ENCODE measurements around the gene RAB4A. TPM values are rescaled to one million over a fixed set of nuclear protein-coding genes. Genes with fewer than 3 reads are reported as not detected.

Gene RAB4A
- total and polyA plus RNA-seq, 9 of the 15 experiments (the other 6 are each of a cell fraction or from before 2014, with no cell fraction given), result 8.3 to 61.0 (median 26.7) TPM

DNA sequence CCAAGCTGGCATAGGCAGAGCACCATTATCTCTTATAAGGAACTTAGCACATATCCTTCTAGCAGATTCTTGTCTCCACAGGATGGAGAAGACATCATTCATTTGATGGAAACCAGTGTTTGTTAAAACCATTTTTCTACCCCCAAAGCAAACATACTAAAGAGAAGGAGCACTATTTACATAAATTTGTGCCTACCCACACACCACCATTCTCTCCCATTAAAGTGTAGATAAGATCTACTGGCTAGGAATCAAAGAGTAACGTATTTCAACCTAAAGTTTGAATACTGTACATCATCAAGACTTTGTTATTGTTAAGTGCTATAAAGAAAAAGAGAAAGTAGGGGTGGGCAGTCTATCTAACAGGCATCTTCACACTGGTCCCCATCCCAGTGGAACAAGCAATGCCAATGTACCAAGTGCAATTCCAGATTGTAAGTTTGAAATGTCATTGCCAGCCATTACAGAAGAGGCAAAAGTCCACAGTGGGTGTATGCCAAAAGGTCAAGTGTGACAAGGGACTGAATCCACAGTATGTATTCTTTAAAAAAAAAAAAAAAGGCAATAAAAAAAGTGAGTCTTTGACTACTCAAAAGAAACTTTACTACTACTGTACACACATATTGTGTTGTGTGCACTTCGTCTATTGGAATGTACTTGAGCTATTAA is 53.1 kb downstream of the RAB4A start (continued):
- TF ChIP-seq NFE2L1 (tag; IDR thresholded peaks at IDR 0.05; ENCODE audit: borderline replicate concordance, low read depth) (no peak), SRF (CRISPR knock-in tag; IDR thresholded peaks at IDR 0.05) (no peak), ZNF668 (CRISPR knock-in tag; IDR thresholded peaks at IDR 0.05) (no peak), NRF1 (conservative IDR thresholded peaks at IDR 0.05 in 1 of 2, IDR thresholded peaks at IDR 0.05 in 1 of 2) (no peak)
- TF ChIP-seq, protein P1, sequence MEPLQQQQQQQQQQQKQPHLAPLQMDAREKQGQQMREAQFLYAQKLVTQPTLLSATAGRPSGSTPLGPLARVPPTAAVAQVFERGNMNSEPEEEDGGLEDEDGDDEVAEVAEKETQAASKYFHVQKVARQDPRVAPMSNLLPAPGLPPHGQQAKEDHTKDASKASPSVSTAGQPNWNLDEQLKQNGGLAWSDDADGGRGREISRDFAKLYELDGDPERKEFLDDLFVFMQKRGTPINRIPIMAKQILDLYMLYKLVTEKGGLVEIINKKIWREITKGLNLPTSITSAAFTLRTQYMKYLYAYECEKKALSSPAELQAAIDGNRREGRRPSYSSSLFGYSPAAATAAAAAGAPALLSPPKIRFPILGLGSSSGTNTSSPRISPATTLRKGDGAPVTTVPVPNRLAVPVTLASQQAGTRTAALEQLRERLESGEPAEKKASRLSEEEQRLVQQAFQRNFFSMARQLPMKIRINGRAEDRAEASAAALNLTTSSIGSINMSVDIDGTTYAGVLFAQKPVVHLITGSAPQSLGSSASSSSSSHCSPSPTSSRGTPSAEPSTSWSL (CRISPR knock-in tag; IDR thresholded peaks at IDR 0.05; ENCODE audit: borderline replicate concordance), result no peak

DNA sequence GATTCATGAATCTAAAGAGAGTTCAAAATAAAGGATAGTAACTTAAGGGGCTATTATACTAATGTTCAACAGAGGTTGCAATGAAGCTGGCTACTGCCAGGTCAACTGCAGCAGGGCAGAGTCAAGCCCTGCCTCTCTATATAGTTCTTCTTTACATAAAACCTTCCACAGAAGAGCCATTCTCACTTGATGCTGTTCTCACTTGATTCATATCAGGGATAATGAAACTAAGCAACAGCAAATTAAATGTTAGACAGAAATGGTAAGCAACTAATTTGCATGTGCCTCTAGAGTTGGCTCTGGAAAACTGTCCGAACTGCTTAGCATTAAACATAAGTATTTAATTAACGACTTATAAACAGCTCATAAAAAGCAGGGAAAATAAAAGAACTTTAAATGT is 54.5 kb downstream of the RAB4A start:
- Histone ChIP-seq H3K9ac (ENCODE audit: insufficient read depth in 1 of 2, low read depth in 2 of 2, low read length in 2 of 2) (no peak overlapping the region), H3K4me3 (no peak overlapping the region), H3K27ac (ENCODE audit: extremely low read depth, low read depth, low read length) (no peak overlapping the region), H3K27me3 (ENCODE audit: control insufficient read depth in 2 of 2, insufficient read depth in 2 of 2, low read length in 2 of 2) (no peaks in the 10 kb centered on the region), H3K36me3 (ENCODE audit: control insufficient read depth, insufficient read depth, low read length) (peaks cover 67% of the 10 kb centered on the region), H3K79me2 (ENCODE audit: control insufficient read depth, insufficient read depth, low read length) (peaks cover 10% of the 10 kb centered on the region; the same call in 1 of the 3 replicates), H3K4me1 (replicated peaks in 1 of 2; ENCODE audit: control insufficient read depth in 2 of 2, insufficient read depth in 2 of 2, low read length in 2 of 2) (no peaks in the 10 kb centered on the region), H3K9me1 (ENCODE audit: control insufficient read depth, insufficient read depth, low read length) (no peaks in the 10 kb centered on the region), H4K20me1 (replicated peaks; ENCODE audit: control insufficient read depth, insufficient read depth, low read length) (no peaks in the 10 kb centered on the region; the same call in 1 of the 2 replicates), H2AFZ (ENCODE audit: low read depth, low read length) (no peak overlapping the region), H3K9me3 (replicated peaks; ENCODE audit: control insufficient read depth, insufficient read depth, low read depth, low read length) (no peaks in the 10 kb centered on the region), H3K4me2 (ENCODE audit: insufficient read depth, low read length) (no peak overlapping the region)
- WGBS (ENCODE audit: insufficient coverage, low coverage, missing lambda C conversion rate), result 81% methylated on average over 2 of the region's 2 CpGs
- ATAC-seq (no peak), FAIRE-seq (no peak), DNase-seq (ENCODE audit: extremely low read depth in 1 of 4, low spot score in 3 of 4) (no peak)
- intact Hi-C loops (cut with micrococcal nuclease), result no loop called here
- BruUV-seq (replicated peaks), result no TSS peak
- POLR2A ChIA-PET, result interaction anchor here (0.7 to 1.2 kb wide), 4 partner anchors 15 to 425 kb away, joined by 3 to 4 read pairs (median 3); no protein-coding TSS in a partner anchor
- CTCF ChIA-PET (ENCODE audit: low intra/inter-chr PET ratio), result interaction anchor here (0.7 kb wide), 1 partner anchor 53 kb away, joined by 3 read pairs; no protein-coding TSS in a partner anchor
- in situ Hi-C loops (cut with MboI), result no loop called here
- no peak for TF ChIP-seq NFIC (IDR thresholded peaks at IDR 0.05)
- no peak for TF ChIP-seq ZNF551 (CRISPR knock-in tag; IDR thresholded peaks at IDR 0.05)
- no peak for TF ChIP-seq POLR2AphosphoS5 (IDR thresholded peaks at IDR 0.05; ENCODE audit: control insufficient read depth, insufficient read depth, low read depth, low read length)
- TF ChIP-seq, protein P2, sequence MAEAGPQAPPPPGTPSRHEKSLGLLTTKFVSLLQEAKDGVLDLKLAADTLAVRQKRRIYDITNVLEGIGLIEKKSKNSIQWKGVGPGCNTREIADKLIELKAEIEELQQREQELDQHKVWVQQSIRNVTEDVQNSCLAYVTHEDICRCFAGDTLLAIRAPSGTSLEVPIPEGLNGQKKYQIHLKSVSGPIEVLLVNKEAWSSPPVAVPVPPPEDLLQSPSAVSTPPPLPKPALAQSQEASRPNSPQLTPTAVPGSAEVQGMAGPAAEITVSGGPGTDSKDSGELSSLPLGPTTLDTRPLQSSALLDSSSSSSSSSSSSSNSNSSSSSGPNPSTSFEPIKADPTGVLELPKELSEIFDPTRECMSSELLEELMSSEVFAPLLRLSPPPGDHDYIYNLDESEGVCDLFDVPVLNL (CRISPR knock-in tag; IDR thresholded peaks at IDR 0.05; ENCODE audit: low read depth), result no peak
- TF ChIP-seq, protein P3, sequence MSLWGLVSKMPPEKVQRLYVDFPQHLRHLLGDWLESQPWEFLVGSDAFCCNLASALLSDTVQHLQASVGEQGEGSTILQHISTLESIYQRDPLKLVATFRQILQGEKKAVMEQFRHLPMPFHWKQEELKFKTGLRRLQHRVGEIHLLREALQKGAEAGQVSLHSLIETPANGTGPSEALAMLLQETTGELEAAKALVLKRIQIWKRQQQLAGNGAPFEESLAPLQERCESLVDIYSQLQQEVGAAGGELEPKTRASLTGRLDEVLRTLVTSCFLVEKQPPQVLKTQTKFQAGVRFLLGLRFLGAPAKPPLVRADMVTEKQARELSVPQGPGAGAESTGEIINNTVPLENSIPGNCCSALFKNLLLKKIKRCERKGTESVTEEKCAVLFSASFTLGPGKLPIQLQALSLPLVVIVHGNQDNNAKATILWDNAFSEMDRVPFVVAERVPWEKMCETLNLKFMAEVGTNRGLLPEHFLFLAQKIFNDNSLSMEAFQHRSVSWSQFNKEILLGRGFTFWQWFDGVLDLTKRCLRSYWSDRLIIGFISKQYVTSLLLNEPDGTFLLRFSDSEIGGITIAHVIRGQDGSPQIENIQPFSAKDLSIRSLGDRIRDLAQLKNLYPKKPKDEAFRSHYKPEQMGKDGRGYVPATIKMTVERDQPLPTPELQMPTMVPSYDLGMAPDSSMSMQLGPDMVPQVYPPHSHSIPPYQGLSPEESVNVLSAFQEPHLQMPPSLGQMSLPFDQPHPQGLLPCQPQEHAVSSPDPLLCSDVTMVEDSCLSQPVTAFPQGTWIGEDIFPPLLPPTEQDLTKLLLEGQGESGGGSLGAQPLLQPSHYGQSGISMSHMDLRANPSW (CRISPR knock-in tag; IDR thresholded peaks at IDR 0.05), result no peak
- TF ChIP-seq POLR2AphosphoS2 (IDR thresholded peaks at IDR 0.05; ENCODE audit: low read length), result no peak
- TF ChIP-seq RFX7 (CRISPR knock-in tag; IDR thresholded peaks at IDR 0.05), result no peak
